H1 (cell line): ENCODE results near the gene JAKMIP1.

Source experiments
- HDAC2 ChIP-seq, 2 experiments: fragments of 300-600 bp in 1 of 2; sonication (generic) in 1 of 2; IDR thresholded peaks; 2 replicates each; pipeline ENCODE4 v1.6.1; 2011 to 2012; ENCODE audit warnings: low read depth in 2 of 2, low read length in 2 of 2, mild to moderate bottlenecking in 2 of 2, moderate library complexity in 2 of 2, borderline replicate concordance in 1 of 2, inconsistent platforms in 1 of 2
- POLR2A ChIP-seq, 2 experiments: IDR thresholded peaks; 1 replicate in 1 of 2; 2 replicates in 1 of 2; pipeline ENCODE4 v1.6.1; 2011; ENCODE audit warnings: low read depth in 2 of 2, low read length in 2 of 2, mild to moderate bottlenecking in 2 of 2; ENCODE audit errors: control extremely low read depth in 1 of 2
- POLR2AphosphoS5 ChIP-seq: IDR thresholded peaks from 2 replicates; pipeline ENCODE4 v1.6.1; 2011; ENCODE audit warnings: low read depth, low read length
- RFX5 ChIP-seq: IDR thresholded peaks from 2 replicates; pipeline ENCODE4 v1.6.1; 2011; ENCODE audit warnings: low read depth, low read length, improper control_type of control experiment, borderline replicate concordance
- SRF ChIP-seq: IDR thresholded peaks from 2 replicates; pipeline ENCODE4 v1.6.1; 2011; ENCODE audit warnings: mild to moderate bottlenecking, low read depth, low read length, moderate library complexity
- TF ChIP-seq, protein P1 (sequence below), 3 experiments: IDR thresholded peaks; 1 replicate in 2 of 3; 2 replicates in 1 of 3; pipeline versions ENCODE4 v1.5.1 to v1.6.1; 2011; ENCODE audit warnings: low read length in 3 of 3, mild to moderate bottlenecking in 3 of 3, inconsistent platforms in 2 of 3, low read depth in 1 of 3, moderate library complexity in 1 of 3; ENCODE audit not compliant: insufficient read depth in 1 of 3; ENCODE audit errors: control extremely low read depth in 1 of 3

DNA sequence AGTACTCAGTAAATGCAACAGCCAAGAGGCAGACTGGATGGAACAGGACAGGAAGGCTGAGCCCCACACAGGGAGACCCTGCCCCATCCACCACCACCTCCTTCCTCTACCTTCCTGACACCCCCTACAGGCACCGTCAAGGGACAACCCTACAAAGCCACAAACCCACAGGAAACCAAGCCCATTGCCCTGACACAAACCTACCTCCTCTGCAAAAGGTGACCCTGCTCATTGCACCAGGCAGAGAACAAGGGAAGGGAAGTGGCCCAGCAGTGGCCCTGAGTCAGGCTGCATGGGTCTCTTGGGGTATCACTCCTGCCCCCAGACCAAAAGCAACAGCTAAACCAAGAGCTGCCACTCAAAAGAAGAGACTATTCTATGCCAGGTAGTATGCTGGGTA lies 21.0 kb downstream of the JAKMIP1 start:
- TF ChIP-seq POLR2A (IDR thresholded peaks at IDR 0.05; ENCODE audit: control extremely low read depth in 1 of 2, low read depth in 2 of 2, low read length in 2 of 2): no peak
- no peak for TF ChIP-seq POLR2AphosphoS5
- no peak for TF ChIP-seq HDAC2 (IDR thresholded peaks at IDR 0.05; ENCODE audit: borderline replicate concordance in 1 of 2, low read depth in 2 of 2, low read length in 2 of 2)
- TF ChIP-seq RFX5: no peak
- TF ChIP-seq, protein P1, sequence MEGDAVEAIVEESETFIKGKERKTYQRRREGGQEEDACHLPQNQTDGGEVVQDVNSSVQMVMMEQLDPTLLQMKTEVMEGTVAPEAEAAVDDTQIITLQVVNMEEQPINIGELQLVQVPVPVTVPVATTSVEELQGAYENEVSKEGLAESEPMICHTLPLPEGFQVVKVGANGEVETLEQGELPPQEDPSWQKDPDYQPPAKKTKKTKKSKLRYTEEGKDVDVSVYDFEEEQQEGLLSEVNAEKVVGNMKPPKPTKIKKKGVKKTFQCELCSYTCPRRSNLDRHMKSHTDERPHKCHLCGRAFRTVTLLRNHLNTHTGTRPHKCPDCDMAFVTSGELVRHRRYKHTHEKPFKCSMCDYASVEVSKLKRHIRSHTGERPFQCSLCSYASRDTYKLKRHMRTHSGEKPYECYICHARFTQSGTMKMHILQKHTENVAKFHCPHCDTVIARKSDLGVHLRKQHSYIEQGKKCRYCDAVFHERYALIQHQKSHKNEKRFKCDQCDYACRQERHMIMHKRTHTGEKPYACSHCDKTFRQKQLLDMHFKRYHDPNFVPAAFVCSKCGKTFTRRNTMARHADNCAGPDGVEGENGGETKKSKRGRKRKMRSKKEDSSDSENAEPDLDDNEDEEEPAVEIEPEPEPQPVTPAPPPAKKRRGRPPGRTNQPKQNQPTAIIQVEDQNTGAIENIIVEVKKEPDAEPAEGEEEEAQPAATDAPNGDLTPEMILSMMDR (IDR thresholded peaks at IDR 0.05; ENCODE audit: control extremely low read depth in 1 of 3, insufficient read depth in 1 of 3, low read depth in 1 of 3, low read length in 3 of 3): no peak
- TF ChIP-seq SRF: no peak
